GM10248 (cell line): ENCODE data around the gene MUCL1.
"Not testable (repeated sequence)": the region's sequence is repeated elsewhere in the genome, so short reads cannot be mapped to it uniquely, and the experiment has no call there.

Source experiments
- CTCF ChIA-PET: fragments of 300-600 bp; sonication (Branson Sonifier 250); formaldehyde crosslinking; extraction: SDS; loops from one replicate; lab custom pipeline; 2021; ENCODE audit warnings: antibody characterized with exemption; lab: Yijun Ruan, JAX
- POLR2A ChIA-PET: fragments of 350-650 bp; sonication (Branson Sonifier 250); formaldehyde crosslinking; extraction: SDS; loops from one replicate; lab custom pipeline; 2020; ENCODE audit warnings: antibody characterized with exemption; lab: Yijun Ruan, JAX
- DNase-seq: peaks from one replicate; pipeline ENCODE4 v3.0.0; 2012; ENCODE audit errors: extremely low spot score
- TF ChIP-seq, protein P1 (sequence below): IDR thresholded peaks from 2 replicates; pipeline ENCODE4 v1.5.1; 2012; ENCODE audit warnings: mild to moderate bottlenecking, low read depth; ENCODE audit errors: extremely low read depth, missing control alignments, control extremely low read depth

Gene MUCL1

DNA sequence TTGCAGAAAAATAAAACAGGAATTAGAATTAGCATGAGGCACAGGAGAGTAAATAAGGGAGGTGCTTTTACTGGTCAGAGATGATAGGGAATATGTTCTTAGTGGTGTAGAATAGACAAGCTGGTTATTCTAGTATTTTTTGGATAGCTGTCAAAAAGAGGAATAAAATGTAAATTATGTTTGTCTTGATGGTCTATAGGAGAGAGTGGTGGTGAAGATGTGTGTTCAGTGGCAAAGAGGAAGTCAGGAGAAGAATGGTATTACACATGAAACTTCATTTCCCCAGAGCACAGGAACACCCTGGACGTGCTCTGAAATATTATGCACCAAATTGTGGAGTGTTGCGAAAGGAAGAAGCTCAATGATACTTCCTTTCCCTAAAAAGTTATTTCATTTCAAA is 27.8 kb downstream of the MUCL1 start:
- DNase-seq, result no peak
- CTCF ChIA-PET, result interaction anchor here (1.3 to 1.9 kb wide), 2 partner anchors 29 to 190 kb away, joined by 5 to 6 read pairs; no protein-coding TSS in a partner anchor
- POLR2A ChIA-PET, result no interaction called here
- TF ChIP-seq, protein P1, sequence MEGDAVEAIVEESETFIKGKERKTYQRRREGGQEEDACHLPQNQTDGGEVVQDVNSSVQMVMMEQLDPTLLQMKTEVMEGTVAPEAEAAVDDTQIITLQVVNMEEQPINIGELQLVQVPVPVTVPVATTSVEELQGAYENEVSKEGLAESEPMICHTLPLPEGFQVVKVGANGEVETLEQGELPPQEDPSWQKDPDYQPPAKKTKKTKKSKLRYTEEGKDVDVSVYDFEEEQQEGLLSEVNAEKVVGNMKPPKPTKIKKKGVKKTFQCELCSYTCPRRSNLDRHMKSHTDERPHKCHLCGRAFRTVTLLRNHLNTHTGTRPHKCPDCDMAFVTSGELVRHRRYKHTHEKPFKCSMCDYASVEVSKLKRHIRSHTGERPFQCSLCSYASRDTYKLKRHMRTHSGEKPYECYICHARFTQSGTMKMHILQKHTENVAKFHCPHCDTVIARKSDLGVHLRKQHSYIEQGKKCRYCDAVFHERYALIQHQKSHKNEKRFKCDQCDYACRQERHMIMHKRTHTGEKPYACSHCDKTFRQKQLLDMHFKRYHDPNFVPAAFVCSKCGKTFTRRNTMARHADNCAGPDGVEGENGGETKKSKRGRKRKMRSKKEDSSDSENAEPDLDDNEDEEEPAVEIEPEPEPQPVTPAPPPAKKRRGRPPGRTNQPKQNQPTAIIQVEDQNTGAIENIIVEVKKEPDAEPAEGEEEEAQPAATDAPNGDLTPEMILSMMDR, result no peak

DNA sequence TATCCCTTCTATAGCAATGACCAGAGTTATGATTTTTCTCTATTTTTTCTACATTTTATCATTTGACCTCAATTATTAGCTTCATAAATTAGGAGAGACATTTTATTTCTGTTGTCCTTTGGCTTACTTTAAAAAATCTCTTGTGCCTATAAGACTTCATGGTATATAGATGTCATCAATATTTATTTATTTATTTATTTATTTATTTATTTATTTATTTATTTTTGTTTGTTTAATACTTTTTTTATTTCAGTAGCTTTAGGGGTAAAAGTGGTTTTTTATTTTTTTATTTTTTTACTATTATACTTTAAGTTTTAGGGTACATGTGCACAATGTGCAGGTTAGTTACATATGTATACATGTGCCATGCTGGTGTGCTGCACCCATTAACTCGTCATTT is 28.3 kb downstream of the MUCL1 start:
- CTCF ChIA-PET, result interaction anchor here (1.3 to 1.9 kb wide), 2 partner anchors 28 to 190 kb away, joined by 5 to 6 read pairs; no protein-coding TSS in a partner anchor
- DNase-seq, POLR2A ChIA-PET: not testable (repeated sequence)

DNA sequence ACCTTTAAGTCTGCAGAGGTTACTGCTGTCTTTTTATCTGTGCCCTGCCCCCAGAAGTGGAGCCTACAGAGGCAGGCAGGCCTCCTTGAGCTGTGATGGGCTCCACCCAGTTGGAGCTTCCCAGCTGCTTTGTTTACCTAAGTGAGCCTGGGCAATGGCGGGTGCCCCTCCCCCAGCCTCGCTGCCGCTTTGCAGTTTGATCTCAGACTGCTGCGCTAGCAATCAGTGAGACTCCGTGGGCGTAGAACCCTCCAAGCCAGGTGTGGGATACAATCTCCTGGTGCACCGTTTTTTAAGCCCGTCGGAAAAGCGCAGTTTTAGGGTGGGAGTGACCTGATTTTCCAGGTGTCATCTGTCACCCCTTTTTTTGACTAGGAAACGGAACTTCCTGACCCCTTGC is 34.1 kb downstream of the MUCL1 start:
- DNase-seq, CTCF ChIA-PET, POLR2A ChIA-PET: not testable (repeated sequence)

DNA sequence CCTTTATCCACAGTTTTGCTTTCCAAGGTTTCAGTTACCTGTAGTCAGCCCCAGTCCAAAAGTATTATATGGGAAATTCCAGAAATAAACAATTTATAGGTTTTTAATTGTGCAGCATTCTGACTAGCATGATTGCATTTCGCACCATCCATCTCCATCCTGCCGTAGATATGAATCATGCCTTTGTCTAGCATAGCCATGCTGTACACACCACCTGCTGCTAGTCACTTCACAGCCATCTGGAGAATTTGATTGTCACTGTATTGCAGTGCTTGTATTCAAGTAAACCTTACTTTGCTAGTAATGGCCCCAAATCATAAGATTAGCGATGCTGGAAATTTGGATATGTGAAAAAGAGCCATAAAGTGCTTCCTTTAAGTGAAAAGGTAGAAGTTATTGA is 36.0 kb downstream of the MUCL1 start:
- TF ChIP-seq, protein P1, result no peak
- no peak for DNase-seq
- ChIA-PET POLR2A (no interaction called here), CTCF (interaction anchor here (1.5 kb wide), 1 partner anchor 24 kb away, joined by 3 read pairs; no protein-coding TSS in a partner anchor)

DNA sequence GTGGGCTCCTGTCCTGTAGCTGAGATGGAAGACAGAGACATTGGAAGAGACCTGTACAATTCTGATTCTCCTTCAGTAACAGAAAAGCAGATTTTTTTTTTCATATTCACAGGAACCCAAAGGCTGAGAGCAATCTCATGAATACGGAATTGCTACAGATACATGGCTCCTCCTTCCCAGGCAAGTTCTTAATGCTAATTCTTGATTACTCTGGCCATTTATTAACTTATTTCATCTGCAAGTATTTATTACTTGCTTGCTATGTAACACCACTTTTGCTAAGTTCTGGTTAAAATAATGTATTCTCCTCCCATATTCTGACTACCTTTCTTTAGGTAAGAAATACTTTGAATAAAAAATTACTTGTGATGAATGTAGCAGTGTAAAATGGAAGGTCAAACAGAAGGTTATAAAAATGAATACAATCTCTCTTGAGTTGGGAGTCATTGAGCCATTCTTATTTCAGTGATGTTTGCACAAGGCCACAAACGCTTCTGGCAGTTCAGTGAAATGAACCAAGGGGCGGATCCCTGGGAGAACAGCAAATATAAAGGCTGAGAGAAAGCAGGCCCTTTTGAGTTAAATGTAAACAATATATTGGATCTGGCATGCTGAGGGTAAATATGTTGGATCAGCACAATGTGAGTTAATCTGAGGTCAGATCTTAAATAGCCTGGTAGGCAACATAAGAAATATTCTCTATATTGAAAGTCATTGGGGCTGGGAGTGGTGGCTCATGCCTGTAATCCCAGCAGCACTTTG is 37.6 kb downstream of the MUCL1 start:
- ChIA-PET POLR2A (no interaction called here), CTCF (no interaction called here)
- TF ChIP-seq, protein P1, result no peak
- DNase-seq, result no peak
